ENCODE measurements around the gene CALU.
A peak's percentile ranks its signal among the peaks of the same experiment; 100 is the strongest.

The CALU gene

DNA sequence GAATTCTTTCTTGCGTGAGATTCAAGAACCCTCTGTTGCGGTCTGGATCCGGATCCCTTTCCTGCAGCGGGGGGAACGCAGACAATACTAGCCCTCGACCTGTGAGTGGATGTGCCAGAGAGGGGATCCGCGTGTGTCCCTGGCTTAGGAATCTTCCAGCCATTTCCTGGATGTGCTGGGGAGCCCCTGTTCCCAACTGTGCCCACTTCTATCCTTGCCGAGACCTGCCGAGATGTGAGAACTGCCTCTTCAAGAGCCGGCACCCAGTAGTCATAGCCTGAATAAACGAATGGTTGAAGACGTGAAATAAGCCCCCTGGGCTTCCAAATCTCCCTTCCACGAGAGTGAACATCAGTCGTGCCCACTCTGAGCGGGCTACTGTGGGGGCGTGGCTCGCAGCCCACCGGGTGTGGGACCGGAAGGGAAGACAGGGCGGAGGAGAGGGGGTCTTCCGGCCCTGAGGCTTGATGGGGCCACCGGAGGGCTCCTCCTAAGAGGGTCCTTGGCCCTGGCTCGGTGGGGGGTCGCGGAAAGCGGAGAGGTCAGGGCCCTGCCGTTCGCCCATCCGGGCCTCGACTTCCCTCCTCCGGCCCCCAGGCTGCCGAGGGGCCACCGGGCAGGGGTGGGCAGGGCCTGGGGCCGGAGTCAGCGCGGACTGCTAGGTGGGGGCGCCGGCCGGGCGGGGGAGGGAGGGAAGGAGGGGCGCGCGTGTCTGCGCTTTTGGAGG, 51.3 kb downstream of the CALU start:
- peak; percentile 80 for DNase-seq

DNA sequence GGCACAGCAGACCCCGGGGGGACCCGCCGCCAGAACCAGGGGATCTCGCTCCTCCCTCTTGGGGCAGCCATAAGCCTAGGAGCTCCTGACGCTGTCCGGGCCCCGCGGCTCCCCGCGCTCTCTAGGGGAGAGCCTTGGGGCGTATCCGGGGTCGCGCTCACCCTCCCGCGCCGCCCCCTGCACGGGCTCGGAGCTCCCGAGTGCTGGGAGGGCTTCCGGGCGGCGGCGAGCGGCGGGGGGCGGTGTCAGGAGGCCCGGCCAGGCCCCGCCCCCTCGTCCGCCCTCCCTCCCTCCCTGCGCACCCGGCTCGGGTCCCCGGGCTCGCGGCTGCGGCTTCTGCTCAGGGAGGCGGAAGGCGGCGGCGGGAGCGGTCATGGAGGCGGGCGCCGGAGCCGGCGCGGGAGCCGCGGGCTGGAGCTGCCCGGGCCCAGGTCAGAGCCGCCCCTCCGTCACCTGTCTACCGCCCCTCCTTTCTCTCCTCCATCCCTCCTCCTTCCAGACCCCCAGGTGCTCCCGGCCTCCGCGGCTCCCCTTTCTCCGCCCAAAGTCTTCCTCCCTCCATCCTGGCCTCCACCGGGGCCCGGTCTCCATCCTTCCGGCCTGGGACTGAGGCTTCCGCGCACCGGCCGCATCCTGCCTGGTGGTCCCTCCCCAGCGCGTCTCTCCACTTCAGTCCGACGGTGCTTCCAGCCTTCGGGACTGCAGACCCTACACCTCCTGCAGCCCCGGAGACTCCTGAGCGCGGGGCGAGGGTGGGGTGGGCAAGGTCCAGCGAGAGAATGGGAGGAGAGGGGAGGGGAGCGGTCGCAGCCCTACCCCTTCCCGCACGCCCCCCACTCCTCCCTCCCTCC, 52.2 kb downstream of the CALU start, which contains the start of gene CCDC136:
CCDC136 (plus strand) TSS at position 848 of the 851 bp plus-strand sequence. CDS start 444 bp downstream, outside the sequence.
- DNase-seq = peak; percentile 84

DNA sequence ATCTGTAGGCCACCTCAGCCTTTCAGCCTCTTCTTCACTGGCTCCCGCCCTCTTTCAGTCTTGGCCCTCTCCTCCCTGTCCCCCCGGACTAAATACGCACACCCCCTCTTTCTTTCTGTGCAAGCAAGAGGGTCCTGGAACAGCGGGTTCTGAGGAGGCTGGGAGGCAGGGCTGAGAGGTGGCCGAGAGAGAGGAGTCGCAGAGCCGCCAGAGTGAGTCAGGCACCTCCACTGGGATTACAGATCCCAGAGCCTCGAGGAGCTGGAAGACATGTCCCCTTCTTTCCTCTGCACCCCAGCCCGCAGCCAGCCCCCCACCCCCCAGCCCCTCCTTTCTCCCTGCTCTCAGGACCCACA, 52.8 kb downstream of the CALU start:
- DNase-seq = no peak

DNA sequence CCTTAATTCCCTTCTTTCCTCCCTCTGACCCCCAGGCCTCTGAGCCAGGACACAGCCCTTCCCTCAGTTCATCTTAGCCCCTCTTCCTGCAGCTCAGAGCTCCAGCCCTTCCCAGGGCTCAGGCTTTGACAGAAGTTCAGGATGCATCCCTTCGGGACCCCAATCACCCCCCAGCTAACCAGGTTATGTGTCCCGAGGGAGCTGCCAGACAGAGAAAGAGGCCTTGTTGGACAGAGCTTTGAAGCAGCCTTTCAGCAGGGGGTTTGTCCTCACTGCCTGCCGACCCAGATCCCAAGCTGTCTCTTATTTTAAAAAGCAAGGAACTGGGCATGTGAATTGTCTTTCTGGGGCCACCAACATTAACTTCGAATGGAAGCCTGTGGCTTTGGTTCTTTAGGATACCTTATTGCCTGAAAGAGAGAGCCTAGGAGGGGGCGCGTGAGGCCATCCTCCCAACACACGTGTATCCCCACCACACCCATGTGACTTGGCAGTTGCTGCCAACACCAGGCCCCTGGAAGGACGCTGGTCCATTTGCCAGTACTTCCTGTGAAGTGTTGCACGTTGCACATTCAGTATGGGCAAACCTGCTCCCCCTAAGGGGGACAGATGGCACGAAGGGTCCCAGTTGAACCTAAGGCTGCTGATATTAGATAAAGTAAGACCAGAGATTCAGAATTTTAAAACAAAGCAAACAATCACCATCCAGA, 53.5 kb downstream of the CALU start:
- DNase-seq = peak; percentile 27

DNA sequence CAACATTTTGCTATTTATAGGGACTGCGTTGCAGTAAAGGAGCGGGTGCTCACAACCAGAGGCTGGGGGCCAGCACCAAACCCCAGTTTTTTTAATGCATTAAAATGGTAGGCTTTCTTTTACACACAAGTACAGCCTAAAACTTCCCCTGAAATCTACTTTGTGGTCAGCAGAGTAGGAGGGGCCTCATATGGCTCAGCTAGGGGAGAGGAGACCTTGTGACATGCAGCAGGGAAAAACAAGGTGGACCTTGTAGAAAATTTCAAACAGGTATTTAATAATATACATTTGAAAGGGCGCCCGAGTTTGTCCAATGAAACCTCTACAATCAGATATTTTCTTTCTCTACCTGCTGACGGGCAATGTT, 54.0 kb downstream of the CALU start:
- no peak for DNase-seq

DNA sequence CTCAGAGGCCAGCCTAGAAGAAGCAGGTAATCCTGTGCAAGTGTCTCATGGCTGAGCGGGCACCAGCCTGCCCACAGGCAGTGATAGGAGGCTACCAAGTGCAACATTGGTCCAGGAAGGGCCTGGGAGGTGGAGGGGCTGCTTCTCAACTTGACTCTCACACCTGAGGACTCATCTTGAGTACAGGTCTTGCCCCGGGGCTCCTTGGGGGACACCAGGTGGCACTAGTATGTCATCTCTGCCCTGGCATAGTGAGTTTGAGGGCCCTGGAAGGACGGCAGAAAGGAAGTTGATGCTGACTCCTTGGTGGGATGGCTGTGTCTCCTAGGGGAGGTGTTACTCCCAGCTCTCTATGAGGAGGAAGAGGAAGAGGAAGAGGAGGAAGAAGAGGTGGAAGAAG, 54.9 kb downstream of the CALU start:
- DNase-seq = no peak

DNA sequence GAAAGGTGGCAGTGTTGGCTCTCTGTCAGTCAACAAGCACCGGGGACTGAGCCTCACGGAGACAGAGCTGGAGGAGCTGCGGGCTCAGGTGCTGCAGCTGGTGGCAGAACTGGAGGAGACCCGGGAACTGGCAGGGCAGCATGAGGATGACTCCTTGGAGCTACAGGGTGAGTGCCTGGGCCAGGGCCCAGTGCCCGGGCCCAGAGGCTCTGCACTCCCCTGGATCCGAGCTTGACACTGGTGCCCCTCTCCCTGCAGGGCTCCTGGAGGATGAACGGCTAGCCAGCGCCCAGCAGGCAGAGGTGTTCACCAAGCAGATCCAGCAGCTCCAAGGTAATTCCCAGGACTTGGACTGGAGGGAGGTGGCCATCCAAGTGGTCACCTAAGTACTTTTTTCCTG, 55.3 kb downstream of the CALU start:
- DNase-seq = no peak

DNA sequence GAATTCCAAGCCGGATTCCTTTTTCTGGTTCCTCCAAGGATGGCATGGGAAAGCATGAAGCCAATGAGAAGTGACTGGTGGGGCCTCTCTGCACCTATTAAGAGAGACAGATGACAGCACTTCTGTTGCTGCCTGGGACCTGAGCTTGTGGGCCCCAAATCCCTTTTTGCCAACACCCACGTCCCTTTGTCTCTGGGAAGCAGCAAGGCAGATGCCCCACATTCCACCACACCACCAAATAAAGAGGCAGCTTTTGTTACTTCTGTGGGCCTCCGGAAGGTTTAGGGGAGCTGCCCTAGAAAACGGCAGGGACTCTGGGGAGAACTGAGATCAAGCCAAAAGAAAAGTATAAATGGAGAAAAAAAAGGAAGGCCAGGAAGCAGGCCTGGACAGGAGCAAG, 56.0 kb downstream of the CALU start:
- DNase-seq = peak; percentile 12

DNA sequence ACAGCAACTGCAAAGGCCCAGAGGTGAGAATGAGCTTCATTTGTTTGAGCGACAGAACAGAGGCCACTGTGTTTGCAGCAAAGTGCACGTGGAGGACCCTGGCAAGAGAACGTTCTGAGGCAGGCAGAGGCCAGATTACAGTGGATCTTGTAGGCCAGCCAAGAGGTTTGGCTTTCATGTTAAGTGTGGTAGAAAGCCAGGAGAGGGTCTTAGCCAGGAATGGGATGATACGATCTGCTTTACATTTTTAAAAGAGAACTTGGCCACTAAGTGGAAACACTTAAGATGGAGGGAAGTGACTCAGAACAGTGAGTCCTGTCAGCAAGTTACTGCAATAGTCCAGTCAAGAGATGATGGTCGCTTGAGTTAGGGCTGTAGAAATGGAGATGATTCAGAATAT, 57.2 kb downstream of the CALU start:
- DNase-seq = no peak

DNA sequence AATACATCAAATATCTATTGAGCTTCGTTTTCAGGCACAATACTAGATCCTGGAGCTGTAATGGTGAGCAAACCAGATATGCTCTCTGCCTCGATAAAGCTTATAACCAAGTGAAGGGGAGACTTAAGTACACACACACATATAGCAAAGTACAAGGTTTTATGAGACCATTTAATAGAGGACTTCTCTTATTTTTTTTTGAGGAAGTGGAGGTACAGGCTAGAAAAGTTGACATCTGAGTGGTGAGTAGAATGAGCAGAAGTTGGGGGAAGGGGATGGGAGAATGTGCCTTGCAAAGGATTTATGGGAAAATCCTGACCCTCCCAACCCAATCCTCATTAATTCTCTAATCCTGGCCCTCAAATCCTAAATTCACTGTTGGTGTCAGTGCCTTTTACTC, 60.3 kb downstream of the CALU start:
- no peak for DNase-seq

DNA sequence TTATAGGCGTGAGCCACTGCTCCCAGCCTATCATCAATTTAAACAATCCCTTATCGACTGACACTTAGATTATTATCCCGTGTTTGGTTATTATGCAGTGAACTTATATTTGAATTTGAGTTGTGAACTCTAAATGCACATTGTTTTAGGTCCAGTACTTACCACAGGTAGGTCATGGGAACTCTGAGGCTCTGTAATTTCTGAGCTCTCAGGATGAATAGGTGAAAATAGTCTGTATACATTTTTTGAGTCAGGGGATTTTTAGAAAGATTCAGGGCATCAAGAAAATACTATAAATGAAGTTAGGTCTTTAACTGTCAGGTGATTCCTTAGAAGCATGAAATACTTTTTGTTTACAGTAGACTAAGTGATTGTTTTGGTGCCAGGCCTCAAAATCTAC, 61.4 kb downstream of the CALU start:
- DNase-seq = no peak

DNA sequence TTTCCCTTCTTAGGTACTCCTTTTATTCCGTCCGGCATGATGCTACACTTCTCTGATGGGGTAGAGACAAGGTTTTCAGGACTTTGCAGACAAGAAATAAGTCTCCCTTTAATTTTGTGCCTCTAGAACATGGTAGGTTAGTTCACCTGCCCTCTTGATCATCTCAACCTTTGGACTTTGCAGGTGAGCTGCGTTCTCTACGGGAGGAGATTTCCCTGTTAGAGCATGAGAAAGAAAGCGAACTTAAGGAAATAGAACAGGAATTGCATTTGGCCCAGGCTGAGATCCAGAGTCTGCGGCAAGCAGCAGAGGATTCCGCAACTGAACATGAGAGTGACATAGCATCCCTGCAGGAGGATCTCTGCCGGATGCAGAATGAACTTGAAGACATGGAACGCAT, 61.8 kb downstream of the CALU start:
- DNase-seq = no peak

DNA sequence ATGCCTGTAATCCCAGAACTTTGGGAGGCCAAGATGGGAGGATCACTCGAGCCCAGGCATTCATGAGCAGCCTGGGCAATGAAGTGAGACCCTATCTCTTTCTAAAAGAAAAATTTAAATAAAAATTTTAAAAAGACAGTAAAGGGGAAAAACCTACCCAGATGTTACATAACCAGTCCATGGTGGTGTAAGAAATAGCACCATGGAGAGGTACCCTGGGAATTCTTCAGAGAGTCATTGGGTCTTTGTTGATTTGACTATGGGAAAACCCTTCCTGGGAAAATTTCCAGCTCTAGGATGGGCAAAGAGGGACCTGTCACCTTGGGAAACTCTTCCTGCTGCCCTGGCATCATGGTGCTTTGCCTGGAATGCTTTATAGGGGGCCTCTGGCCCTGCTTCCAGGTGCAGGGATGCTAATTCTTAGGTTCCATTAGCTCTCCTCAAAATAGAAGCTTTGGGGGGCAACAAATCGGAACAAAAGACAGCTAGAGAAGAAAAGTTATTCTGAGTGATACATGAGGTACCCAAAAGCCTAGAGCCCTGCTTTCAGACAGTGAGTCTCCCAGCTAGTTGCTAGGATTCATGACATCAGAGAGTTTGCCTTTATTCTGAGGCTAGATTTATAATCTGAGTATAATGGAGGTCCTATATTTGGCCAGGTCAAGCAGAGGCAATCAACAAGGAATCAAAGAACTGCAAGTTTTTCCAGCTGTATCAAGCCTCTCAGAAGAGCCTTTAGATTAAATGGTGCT, 62.7 kb downstream of the CALU start:
- DNase-seq = no peak

DNA sequence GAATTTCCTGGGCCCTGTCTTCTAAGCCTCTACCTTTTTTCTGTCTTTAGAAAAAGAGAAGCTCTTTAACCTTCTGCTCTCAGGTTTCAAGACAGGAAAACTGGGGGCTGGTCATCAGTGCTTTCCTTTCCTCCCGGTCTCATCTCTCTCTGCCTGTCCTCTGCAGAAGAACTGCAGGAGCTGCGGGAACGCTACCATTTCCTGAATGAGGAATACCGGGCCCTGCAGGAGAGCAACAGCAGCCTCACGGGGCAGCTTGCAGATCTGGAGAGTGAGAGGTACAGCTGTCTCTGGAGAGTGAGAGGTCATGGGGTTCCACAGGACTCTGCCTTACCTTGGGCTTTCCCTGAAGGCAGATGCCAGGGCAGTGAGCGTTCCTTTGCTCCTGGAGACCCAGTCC, 65.3 kb downstream of the CALU start:
- DNase-seq = no peak

DNA sequence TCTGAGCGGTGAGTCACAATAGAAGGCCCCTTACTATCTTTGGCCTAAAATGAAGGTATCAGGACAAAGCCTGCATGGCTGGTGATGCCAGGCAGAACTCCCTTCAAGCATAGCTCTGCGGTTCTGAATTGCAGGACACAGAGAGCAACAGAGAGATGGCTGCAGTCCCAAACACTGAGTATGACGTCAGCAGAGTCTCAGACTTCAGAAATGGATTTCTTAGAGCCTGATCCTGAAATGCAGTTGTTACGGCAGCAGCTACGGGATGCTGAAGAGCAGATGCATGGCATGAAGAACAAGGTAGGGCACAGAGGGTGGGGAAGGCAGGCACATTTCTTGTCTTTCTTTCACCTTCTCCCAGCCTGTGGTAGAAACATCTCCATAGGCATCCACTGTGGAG, 66.1 kb downstream of the CALU start:
- no peak for DNase-seq

DNA sequence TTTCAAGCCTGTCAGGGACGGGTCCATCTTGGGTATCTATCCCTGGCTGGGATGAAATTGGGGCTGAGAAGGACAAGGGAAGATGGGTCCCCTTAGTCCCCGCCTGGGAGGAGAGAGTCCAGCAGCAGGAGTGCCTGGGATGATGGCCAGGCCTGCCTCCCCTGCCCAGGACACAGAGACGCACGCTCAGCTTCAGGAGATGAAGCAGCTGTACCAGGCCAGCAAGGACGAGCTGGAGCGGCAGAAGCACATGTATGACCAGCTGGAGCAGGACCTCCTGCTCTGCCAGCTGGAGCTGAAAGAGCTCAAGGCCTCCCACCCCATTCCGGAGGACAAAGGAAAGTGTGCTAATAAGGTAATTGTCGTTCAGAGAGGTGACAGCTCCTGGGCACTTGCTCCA, 68.0 kb downstream of the CALU start:
- DNase-seq = no peak

DNA sequence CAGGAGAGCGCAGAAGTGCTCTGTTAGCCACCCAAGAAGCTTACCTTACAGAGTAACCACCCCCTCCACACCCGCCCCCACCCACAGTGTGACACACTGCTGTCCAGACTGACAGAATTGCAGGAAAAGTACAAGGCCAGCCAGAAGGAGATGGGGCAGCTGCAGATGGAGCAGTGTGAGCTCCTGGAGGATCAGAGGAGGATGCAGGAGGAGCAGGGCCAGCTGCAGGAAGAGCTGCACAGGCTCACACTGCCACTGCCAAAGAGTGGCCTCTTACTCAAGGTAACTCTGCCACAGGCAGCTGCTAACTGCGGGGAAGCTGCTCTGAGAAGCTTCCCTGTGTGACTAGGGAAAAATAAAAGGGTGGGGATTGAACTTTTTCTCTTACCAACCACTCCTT, 70.2 kb downstream of the CALU start:
- DNase-seq = no peak

DNA sequence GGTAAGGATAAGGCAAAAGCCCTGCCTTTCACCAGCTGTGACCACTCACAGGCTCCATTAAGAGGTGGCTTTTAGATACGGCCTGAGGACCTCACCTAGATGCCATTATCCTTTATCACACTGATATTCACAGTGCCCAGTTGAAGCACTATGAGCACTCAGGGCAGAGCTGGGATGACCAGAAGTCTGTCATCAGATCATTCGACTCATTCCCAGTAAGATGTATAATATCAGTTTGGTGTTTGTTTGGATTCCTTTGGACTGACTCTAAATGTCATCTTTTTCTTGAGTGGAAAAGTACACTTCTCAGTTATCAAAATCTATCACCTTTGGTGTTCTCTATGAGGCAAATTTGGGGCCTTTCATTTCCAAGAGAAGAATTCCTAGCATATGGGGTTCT, 71.3 kb downstream of the CALU start:
- no peak for DNase-seq

DNA sequence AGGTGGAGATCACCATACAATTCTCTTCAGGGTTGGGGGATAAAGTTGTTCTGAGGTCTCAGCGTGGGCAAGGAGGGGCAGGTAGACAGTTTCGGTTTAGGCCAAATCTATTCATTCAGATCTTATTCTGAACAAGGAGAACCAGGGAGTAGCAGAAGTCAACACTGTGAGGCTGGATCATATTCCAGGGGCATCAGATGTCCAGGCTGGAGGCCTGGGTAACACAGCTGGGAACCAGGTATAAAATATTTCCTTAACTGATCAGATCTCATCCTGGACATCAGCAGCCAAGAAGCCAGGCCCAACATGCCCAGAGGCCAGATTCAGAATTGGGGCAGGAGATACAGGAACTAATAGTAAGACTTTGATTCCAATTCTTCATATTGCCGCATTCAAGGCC, 71.8 kb downstream of the CALU start:
- DNase-seq = no peak

DNA sequence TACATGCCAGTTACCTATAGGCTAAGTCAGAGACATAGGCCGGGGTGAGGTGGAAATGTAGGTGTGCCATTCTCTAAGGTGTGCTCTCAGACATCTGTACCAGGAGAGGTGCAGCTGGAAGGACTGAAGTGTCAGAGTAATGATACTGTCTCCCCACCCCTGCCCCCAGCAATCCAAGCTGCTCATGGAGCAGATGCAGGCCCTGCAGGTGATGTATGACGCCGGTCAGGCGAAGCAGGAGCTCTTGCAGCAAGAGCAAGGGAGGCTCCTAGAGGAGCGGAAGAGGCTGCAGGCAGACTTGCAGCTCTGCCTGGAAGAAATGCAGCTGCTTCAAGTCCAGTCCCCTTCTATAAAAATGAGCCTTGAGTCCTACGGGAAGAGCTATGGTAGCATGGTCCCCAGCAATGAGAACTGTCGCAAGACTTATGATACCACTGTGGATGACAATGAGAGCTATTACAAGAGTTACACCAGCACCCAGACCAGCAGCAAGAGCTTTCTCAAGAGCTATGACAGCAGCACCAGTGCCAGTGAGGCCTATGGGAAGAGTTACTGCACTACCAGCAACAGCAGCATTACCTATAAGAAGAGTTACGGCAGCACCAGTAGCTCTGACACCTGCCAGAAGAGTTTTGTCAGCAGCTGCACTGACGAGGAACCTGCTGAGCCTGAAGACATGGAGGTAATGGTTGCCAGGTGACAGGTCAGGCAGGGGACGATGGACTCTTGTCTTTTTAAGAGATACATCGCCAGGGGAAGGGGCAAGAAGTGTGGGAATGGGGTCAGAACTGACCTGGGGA, 72.7 kb downstream of the CALU start:
- no peak for DNase-seq

DNA sequence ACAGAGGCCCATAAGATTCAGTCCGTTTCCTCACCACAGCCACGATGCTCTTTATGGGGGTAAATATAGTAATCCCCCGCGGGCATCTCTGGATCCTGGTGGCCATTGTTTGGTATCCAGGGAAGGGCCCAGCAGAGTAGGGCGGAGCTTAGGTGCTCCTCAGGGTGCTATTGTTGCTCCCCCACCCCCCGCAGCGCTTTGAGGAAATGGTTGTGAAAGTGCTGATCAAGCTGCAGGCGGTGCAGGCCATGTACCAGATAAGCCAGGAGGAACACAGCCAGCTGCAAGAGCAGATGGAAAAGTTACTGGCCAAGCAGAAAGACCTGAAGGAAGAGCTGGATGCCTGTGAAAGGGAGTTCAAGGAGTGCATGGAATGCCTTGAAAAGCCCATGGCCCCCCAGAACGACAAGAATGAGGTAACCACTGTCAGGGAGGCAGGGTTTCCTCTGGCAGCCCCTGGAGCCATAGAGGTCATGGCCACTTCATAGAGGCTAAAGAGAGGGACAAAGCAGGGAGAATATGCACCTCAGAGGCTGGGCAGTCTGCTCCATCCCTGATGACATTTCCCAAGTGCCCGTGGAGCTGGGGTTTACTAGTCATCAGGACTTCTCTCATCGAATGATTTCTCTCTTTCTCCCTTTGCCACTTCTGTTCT, 73.5 kb downstream of the CALU start:
- no peak for DNase-seq

DNA sequence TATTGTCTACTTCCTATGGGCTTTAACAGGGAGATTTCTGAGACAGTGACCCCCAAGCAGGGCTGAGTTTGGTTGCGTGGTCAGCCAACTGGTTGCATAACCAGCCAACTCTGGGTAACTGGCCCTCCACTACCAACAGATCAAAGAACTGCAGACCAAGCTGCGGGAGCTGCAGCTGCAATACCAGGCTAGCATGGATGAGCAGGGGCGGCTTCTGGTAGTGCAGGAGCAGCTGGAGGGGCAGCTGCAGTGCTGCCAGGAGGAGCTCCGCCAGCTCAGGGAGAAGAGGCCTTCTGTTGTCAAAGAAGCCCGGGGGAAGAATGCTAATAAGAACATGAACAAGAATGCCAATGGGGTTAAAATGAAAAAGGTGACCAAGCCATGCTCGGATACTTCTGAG, 75.3 kb downstream of the CALU start:
- no peak for DNase-seq
